Measurements from ENCODE around the gene BMAL2.

Gene BMAL2

DNA sequence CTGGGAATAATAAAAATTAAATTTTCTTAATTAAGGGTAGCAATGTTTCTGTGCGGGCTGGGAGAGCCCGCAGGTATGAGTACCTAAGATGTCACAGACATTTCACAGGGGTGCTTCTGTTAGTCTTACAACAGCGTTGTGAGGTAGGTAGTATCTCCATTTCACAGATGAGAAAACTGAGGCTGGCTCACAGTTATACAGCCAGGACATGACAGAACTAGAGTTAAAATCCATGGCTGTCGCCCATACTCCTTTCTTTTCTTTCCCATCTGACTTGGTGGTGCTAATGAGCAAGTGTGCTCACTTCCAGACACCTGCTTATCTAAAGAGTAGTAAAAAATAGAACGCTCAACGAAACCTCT is 2.1 kb downstream of the BMAL2 start:
- FAIRE-seq (no peak), DNase-seq (ENCODE audit: insufficient read length, low spot score) (no peak)
- TF ChIP-seq, protein P1, sequence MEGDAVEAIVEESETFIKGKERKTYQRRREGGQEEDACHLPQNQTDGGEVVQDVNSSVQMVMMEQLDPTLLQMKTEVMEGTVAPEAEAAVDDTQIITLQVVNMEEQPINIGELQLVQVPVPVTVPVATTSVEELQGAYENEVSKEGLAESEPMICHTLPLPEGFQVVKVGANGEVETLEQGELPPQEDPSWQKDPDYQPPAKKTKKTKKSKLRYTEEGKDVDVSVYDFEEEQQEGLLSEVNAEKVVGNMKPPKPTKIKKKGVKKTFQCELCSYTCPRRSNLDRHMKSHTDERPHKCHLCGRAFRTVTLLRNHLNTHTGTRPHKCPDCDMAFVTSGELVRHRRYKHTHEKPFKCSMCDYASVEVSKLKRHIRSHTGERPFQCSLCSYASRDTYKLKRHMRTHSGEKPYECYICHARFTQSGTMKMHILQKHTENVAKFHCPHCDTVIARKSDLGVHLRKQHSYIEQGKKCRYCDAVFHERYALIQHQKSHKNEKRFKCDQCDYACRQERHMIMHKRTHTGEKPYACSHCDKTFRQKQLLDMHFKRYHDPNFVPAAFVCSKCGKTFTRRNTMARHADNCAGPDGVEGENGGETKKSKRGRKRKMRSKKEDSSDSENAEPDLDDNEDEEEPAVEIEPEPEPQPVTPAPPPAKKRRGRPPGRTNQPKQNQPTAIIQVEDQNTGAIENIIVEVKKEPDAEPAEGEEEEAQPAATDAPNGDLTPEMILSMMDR (IDR thresholded peaks at IDR 0.05; ENCODE audit: insufficient read depth, missing control alignments) = no peak

DNA sequence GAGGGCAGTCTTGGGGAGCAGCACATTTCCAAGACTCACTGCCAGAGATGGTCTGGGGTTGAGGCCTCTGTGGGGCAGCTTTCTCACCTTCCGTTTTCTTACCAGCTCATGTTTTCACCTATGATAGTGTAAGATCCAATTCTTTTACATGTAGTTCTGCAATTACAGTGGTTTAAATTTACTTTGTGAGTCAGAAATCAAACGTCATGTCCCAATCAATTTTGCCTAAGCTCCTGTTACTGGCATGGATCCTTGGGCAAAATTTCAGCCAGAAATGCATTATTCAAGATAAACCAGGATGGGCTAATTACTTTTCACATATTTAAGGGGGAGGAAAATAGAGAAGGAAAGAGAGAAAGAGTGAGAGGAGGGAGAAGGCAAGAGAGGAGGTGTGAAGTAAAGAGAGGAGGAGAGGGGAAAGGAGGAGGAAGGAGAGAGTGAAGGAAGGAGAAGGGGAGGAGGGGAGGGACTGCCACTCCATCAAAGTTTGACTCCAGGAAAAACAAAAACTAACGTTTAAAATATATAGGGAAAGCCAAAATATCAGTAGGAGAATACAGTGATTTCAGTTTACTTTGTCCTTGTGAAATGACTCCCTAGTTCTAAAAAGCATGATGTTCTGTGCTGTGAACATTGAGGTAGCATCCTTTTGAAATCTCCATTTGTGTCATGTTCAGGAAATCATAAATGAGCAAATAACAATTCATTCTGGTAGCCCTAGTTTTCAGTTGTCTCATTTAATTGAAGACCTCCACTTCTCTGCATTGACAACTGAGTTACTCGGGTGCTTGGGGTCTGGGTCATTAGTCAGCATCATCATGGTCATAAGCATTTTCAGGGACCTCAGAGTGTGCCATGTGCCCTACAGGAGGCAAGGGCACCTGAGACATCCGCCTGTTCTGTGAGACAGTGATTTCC is 3.0 kb downstream of the BMAL2 start:
- TF ChIP-seq, protein P1 (IDR thresholded peaks at IDR 0.05; ENCODE audit: insufficient read depth, missing control alignments) = no peak
- no peak for DNase-seq (ENCODE audit: insufficient read length, low spot score)
- FAIRE-seq = no peak

DNA sequence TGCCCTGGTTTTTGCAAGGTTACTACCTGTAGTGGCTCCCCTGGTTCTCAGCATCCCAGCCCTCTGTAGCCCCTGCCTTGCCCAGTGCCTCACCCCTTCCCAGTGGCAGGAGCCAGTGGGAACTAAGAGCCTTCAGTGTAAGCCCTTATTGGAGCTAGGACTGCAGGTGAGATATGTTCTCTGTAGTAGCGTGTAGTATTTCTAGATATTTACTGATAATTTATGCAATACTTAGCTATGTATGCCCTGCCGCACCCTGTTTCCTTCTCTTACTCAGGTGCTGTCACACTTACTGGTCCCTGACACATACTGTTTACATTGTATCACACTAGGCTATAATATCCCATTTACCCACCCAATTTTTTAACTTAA is 3.6 kb downstream of the BMAL2 start:
- no peak for DNase-seq (ENCODE audit: insufficient read length, low spot score)
- FAIRE-seq = no peak
- TF ChIP-seq, protein P1 (IDR thresholded peaks at IDR 0.05; ENCODE audit: insufficient read depth, missing control alignments) = no peak

DNA sequence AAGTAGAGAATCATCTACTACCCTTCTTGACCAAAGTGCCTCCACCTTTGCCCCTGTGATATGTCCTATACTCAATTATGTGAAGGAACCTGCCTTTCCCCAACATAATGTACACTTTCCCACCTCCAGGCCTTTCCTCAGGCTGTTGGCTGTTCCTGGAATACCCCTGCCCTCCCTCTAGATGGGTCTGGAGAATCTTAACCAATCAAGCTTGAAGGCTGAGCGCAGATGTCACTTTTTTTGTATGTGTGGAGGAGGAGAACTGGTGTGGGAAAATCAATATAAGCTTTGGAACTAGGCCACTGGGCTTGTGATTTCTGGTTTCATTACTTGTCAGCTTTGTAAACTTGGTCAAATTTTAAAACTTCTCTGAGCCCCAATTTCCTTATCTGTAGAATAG is 4.7 kb downstream of the BMAL2 start:
- TF ChIP-seq, protein P1 (IDR thresholded peaks at IDR 0.05; ENCODE audit: insufficient read depth, missing control alignments) = no peak
- no peak for FAIRE-seq
- no peak for DNase-seq (ENCODE audit: insufficient read length, low spot score)

DNA sequence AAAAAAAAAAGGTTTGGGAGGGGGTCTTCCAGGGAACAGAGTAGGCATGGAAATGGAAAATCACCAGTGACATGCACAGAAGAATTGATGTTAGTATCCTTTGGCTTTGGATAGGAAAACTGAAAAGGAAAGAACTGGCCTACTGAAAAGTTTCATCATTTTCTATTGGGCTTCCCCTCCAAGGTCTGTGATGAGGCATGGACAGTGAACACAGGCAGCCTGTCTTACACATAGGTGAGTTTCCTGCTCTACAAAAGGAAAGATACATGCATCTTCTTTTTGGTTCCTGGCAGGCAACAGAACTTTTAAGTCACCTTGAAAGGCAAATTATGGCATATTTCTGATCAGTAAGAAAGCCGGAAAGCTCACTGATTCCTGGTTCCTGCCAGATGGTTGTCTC is 5.8 kb downstream of the BMAL2 start:
- DNase-seq (ENCODE audit: insufficient read length, low spot score) (no peak), FAIRE-seq (no peak)
- TF ChIP-seq, protein P1 (IDR thresholded peaks at IDR 0.05; ENCODE audit: insufficient read depth, missing control alignments) = no peak

DNA sequence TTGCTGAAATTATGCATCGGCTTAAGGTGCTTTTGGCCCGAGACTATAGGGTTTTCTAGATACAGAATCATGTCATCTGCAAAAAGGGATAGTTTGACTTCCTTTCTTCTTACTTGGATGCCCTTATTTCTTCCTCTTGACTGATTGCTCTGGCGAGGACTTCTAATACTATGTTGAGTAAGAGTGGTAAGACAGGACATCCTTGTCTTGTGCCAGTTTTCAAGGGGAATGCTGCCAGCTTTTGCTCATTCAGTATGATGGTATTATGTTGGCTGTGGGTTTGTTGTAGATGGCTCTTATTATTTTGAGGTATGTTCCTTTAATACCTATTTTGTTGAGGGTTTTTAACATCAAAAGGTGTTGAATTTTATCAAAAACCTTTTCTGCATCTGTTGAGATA is 8.3 kb downstream of the BMAL2 start:
- no peak for FAIRE-seq
- DNase-seq (ENCODE audit: insufficient read length, low spot score) = no peak
- TF ChIP-seq, protein P1 (IDR thresholded peaks at IDR 0.05; ENCODE audit: insufficient read depth, missing control alignments) = no peak

DNA sequence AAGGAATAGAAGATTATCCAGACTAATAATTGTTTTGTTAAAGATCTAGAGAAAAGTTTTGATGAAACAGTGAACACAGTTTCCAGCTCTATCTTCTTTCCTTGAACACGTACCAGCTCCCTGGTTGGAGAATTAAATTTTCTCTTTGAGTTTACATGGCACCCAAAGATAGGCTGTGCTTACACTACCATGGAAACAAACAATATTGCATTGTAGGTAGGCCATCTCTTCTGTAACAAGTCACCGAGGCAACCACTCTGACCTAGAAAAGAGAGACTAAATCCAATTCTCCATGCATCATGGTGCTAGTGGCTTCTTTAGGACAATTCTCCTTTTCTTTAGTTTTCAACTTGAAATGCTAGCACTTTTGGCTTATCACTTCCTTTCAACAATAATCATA is 9.9 kb downstream of the BMAL2 start:
- TF ChIP-seq, protein P1 (IDR thresholded peaks at IDR 0.05; ENCODE audit: insufficient read depth, missing control alignments) = no peak
- no peak for FAIRE-seq
- DNase-seq (ENCODE audit: insufficient read length, low spot score) = no peak

Measured in D721Med (cell line).